Astrocyte of the spinal cord (primary cell): Measurements from ENCODE around the gene LEKR1.

Experiments
- DNase-seq: peaks from one replicate; pipeline ENCODE4 v3.0.0; 2011; ENCODE audit warnings: low read depth, low spot score
- H3K4me3 ChIP-seq: 2 replicates; pipeline ENCODE4 v1.5.1; 2011; ENCODE audit warnings: low read depth, mild to moderate bottlenecking, low read length, moderate library complexity
- CTCF ChIP-seq: IDR thresholded peaks from 2 replicates; pipeline ENCODE4 v1.5.1; 2012; ENCODE audit warnings: low read depth, mild to moderate bottlenecking, low read length, inconsistent platforms
- in situ Hi-C: cut with HindIII; loops from 2 replicates; pipeline ENCODE4 v1.10.0; 2017; ENCODE audit warnings: low sequenced_read_pairs

The LEKR1 gene

GRCh38 chr3:156836701-156837100 is 10.5 kb downstream of the LEKR1 start:
- TF ChIP-seq CTCF = no peak
- in situ Hi-C loops = no loop called here
- no peak for DNase-seq
- no peak overlapping the region for H3K4me3 ChIP-seq

GRCh38 chr3:156837115-156837514 is 11.0 kb downstream of the LEKR1 start:
- no peak overlapping the region for H3K4me3 ChIP-seq
- in situ Hi-C loops = no loop called here
- TF ChIP-seq CTCF = no peak
- no peak for DNase-seq

- no peak for TF ChIP-seq CTCF
- no peak overlapping the region for H3K4me3 ChIP-seq
- DNase-seq = no peak
- in situ Hi-C loops = no loop called here
Observed at GRCh38 chr3:156838035-156838434, 11.9 kb downstream of the LEKR1 start.

GRCh38 chr3:156840826-156841689 is 14.9 kb downstream of the LEKR1 start:
- no peak for TF ChIP-seq CTCF
- in situ Hi-C loops = no loop called here

GRCh38 chr3:156843071-156843808 is 17.1 kb downstream of the LEKR1 start:
- H3K4me3 ChIP-seq = no peak overlapping the region
- in situ Hi-C loops = no loop called here
- no peak for TF ChIP-seq CTCF
- peak; percentile 20 for DNase-seq

More at GRCh38 chr3:156840826-156841689, 14.9 kb downstream of the LEKR1 start:
- DNase-seq = no peak
- H3K4me3 ChIP-seq = no peak overlapping the region

- no peak for DNase-seq
- in situ Hi-C loops = no loop called here
- no peak overlapping the region for H3K4me3 ChIP-seq
- TF ChIP-seq CTCF = no peak
Observed at GRCh38 chr3:156847752-156848448, 21.7 kb downstream of the LEKR1 start.
